Peyer's patch (tissue), 4 donors: ENCODE measurements around the gene EIF3J.

Source experiments
- POLR2A ChIP-seq, 2 donors: fragments of 450-650 bp; IDR thresholded peaks; one replicate each; pipeline ENCODE4 v1.5.1; 2017; ENCODE audit warnings: antibody characterized with exemption in 2 of 2, mild to moderate bottlenecking in 2 of 2, moderate library complexity in 2 of 2
- TF ChIP-seq, protein P1 (sequence below), 6 experiments: fragments of 450-650 bp in 4 of 6; fragments of 200-600 bp in 2 of 6; sonication (generic) in 1 of 6; IDR thresholded peaks; one replicate each; pipeline ENCODE4 v1.5.1; 2017 to 2019; ENCODE audit warnings: antibody characterized with exemption in 6 of 6, mild to moderate bottlenecking in 3 of 6, moderate library complexity in 1 of 6

DNA sequence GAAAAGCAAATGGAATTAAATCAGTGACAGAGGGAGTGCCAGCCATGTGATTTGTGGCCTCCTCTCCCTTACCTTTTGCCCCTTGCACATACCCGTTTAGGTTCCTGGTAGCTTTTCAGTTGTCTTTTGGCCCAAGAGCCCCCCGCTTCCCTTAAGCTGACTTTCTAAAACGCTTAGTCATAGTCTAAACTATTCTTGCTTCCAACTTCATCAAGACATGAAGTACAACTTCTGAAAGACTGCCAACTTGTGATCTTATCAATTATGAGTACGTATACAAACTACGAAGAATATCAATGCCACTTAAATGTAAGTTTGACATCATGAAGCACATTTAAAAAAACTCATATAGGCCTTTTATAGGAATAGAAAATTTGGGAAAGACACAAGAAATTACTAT is 61.9 kb downstream of the EIF3J start:
- TF ChIP-seq, protein P1, sequence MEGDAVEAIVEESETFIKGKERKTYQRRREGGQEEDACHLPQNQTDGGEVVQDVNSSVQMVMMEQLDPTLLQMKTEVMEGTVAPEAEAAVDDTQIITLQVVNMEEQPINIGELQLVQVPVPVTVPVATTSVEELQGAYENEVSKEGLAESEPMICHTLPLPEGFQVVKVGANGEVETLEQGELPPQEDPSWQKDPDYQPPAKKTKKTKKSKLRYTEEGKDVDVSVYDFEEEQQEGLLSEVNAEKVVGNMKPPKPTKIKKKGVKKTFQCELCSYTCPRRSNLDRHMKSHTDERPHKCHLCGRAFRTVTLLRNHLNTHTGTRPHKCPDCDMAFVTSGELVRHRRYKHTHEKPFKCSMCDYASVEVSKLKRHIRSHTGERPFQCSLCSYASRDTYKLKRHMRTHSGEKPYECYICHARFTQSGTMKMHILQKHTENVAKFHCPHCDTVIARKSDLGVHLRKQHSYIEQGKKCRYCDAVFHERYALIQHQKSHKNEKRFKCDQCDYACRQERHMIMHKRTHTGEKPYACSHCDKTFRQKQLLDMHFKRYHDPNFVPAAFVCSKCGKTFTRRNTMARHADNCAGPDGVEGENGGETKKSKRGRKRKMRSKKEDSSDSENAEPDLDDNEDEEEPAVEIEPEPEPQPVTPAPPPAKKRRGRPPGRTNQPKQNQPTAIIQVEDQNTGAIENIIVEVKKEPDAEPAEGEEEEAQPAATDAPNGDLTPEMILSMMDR (IDR thresholded peaks at IDR 0.05): no peak
- TF ChIP-seq POLR2A (IDR thresholded peaks at IDR 0.05): no peak
